H1 (cell line): ENCODE results near the gene NEK10. TPM values are rescaled to one million over a fixed set of nuclear protein-coding genes. Genes with fewer than 3 reads are reported as not detected.

Experiments used
- CTCF ChIA-PET: fragments of 300-600 bp; sonication (Branson Sonifier 250); formaldehyde crosslinking; loops from one replicate; lab custom pipeline; 2021; ENCODE audit not compliant: partially characterized antibody; lab: Charles Lee
- POLR2A ChIA-PET: fragments of 300-600 bp; sonication (Branson Sonifier 250); formaldehyde crosslinking; loops from one replicate; lab custom pipeline; 2021; ENCODE audit warnings: inconsistent platforms; ENCODE audit not compliant: partially characterized antibody; lab: Charles Lee
- DNase-seq, 2 experiments: peaks; one replicate each; pipeline versions ENCODE4 v3.0.0 to v3.0.0-alpha.2; 2010 to 2022; ENCODE audit warnings: low spot score in 2 of 2, low read depth in 1 of 2, mixed read lengths in 1 of 2
- FAIRE-seq: peaks from 2 replicates; lab custom pipeline; 2011; peaks lifted over from hg19 to GRCh38; lab: Jason Lieb, UNC
- H2AFZ ChIP-seq: 2 replicates; pipeline ENCODE4 v1.8.1; 2012; ENCODE audit warnings: low read length, inconsistent platforms
- H2AK5ac ChIP-seq: 2 replicates; pipeline ENCODE4 v1.6.1; 2013; ENCODE audit warnings: low read depth, low read length
- H2BK120ac ChIP-seq: replicated peaks from 2 replicates; pipeline ENCODE3; 2013; ENCODE audit warnings: low read depth, low read length, inconsistent platforms
- H2BK12ac ChIP-seq: 2 replicates; pipeline ENCODE4 v1.6.1; 2013; ENCODE audit warnings: low read depth, low read length
- H2BK15ac ChIP-seq: 2 replicates; pipeline ENCODE4 v1.6.1; 2013; ENCODE audit warnings: low read length
- H2BK20ac ChIP-seq: 2 replicates; pipeline ENCODE4 v1.6.1; 2013; ENCODE audit warnings: low read length
- H2BK5ac ChIP-seq: 2 replicates; pipeline ENCODE4 v1.6.1; 2013; ENCODE audit warnings: low read depth, low read length
- H3K14ac ChIP-seq: 2 replicates; pipeline ENCODE4 v1.6.1; 2013; ENCODE audit warnings: inconsistent platforms; ENCODE audit not compliant: insufficient read length
- H3K18ac ChIP-seq: 2 replicates; pipeline ENCODE4 v1.6.1; 2013; ENCODE audit warnings: low read length; ENCODE audit errors: extremely low read depth
- H3K23ac ChIP-seq: 2 replicates; pipeline ENCODE4 v1.6.1; 2013; ENCODE audit warnings: inconsistent platforms; ENCODE audit not compliant: insufficient read length
- H3K23me2 ChIP-seq: 2 replicates; pipeline ENCODE4 v1.6.1; 2013; ENCODE audit warnings: low read depth, low read length
- H3K27ac ChIP-seq: 2 replicates; pipeline ENCODE4 v1.6.1; 2011; ENCODE audit warnings: low read depth, low read length, inconsistent platforms
- H3K27me3 ChIP-seq, 4 experiments: replicated peaks in 1 of 4; 1 replicate in 1 of 4; 2 replicates in 3 of 4; pipeline versions ENCODE4 v1.6.1 to v1.8.1; 2011 to 2013; ENCODE audit warnings: low read length in 3 of 4, mild to moderate bottlenecking in 3 of 4, inconsistent platforms in 2 of 4, mixed read lengths in 2 of 4, moderate library complexity in 1 of 4; ENCODE audit not compliant: control insufficient read depth in 3 of 4, insufficient read depth in 3 of 4; ENCODE audit errors: extremely low read depth in 1 of 4
- H3K36me3 ChIP-seq, 4 experiments: 2 replicates each; pipeline versions ENCODE4 v1.6.1 to v1.8.1; 2011 to 2013; ENCODE audit warnings: mild to moderate bottlenecking in 4 of 4, low read length in 3 of 4, moderate library complexity in 2 of 4, control low read depth in 1 of 4, inconsistent platforms in 1 of 4; ENCODE audit not compliant: insufficient read depth in 4 of 4, control insufficient read depth in 2 of 4
- H3K4ac ChIP-seq: replicated peaks from 2 replicates; pipeline ENCODE3; 2013; ENCODE audit warnings: low read length, low read depth, mixed read lengths, inconsistent platforms; ENCODE audit not compliant: insufficient read length
- H3K4me1 ChIP-seq, 4 experiments: replicated peaks in 1 of 4; 1 replicate in 1 of 4; 2 replicates in 3 of 4; pipeline versions ENCODE4 v1.6.1 to v1.8.1; 2011 to 2013; ENCODE audit warnings: low read length in 3 of 4, inconsistent platforms in 2 of 4, mixed read lengths in 1 of 4; ENCODE audit not compliant: insufficient read depth in 4 of 4, control insufficient read depth in 3 of 4
- H3K4me2 ChIP-seq, 2 experiments: 2 replicates each; pipeline versions ENCODE4 v1.6.1 to v1.8.1; 2011 to 2013; ENCODE audit warnings: low read depth in 2 of 2, low read length in 2 of 2, control low read depth in 1 of 2, inconsistent platforms in 1 of 2, mild to moderate bottlenecking in 1 of 2; ENCODE audit not compliant: insufficient read depth in 1 of 2
- H3K4me3 ChIP-seq, 4 experiments: fragments of 200-600, 300-600 bp in 1 of 4; sonication (generic), shearing (Covaris generic), sonication (Bioruptor Twin) in 1 of 4; 2 replicates each; pipeline versions ENCODE4 v1.5.1 to v1.8.1; 2011 to 2016; ENCODE audit warnings: low read length in 4 of 4, low read depth in 3 of 4, control low read depth in 2 of 4, inconsistent platforms in 2 of 4, mild to moderate bottlenecking in 2 of 4, mixed read lengths in 1 of 4, moderate library complexity in 1 of 4; ENCODE audit not compliant: insufficient read depth in 2 of 4; ENCODE audit errors: extremely low read depth in 1 of 4
- H3K56ac ChIP-seq: replicated peaks from 2 replicates; pipeline ENCODE3; 2013; ENCODE audit warnings: low read depth, mild to moderate bottlenecking, mixed read lengths, low read length, inconsistent platforms; ENCODE audit not compliant: insufficient read length
- H3K79me1 ChIP-seq: 2 replicates; pipeline ENCODE4 v1.6.1; 2013; ENCODE audit warnings: low read depth, low read length, control low read depth
- H3K79me2 ChIP-seq, 2 experiments: 2 replicates each; pipeline versions ENCODE4 v1.6.1 to v1.8.1; 2012 to 2013; ENCODE audit warnings: low read length in 2 of 2, mild to moderate bottlenecking in 2 of 2, inconsistent platforms in 1 of 2; ENCODE audit not compliant: insufficient read depth in 2 of 2, control insufficient read depth in 1 of 2
- H3K9ac ChIP-seq, 4 experiments: replicated peaks in 1 of 4; 1 replicate in 1 of 4; 2 replicates in 3 of 4; pipeline versions ENCODE4 v1.6.1 to v1.8.1; 2011 to 2013; ENCODE audit warnings: low read depth in 3 of 4, low read length in 3 of 4, control low read depth in 2 of 4, mild to moderate bottlenecking in 2 of 4, moderate library complexity in 2 of 4, inconsistent platforms in 1 of 4; ENCODE audit errors: extremely low read depth in 1 of 4
- H3K9me3 ChIP-seq, 2 experiments: 2 replicates each; pipeline versions ENCODE4 v1.6.1 to v1.8.1; 2012 to 2013; ENCODE audit warnings: mild to moderate bottlenecking in 2 of 2, moderate library complexity in 2 of 2, control low read depth in 1 of 2, inconsistent platforms in 1 of 2, low read depth in 1 of 2, low read length in 1 of 2, mixed read lengths in 1 of 2; ENCODE audit not compliant: insufficient read depth in 2 of 2
- H4K20me1 ChIP-seq, 2 experiments: replicated peaks in 1 of 2; 2 replicates each; pipeline versions ENCODE3 to v1.8.1; 2011 to 2013; ENCODE audit warnings: inconsistent platforms in 2 of 2, low read length in 2 of 2, mild to moderate bottlenecking in 1 of 2; ENCODE audit not compliant: insufficient read depth in 2 of 2, control insufficient read depth in 1 of 2
- H4K5ac ChIP-seq: 2 replicates; pipeline ENCODE4 v1.6.1; 2013; ENCODE audit warnings: low read length, low read depth, mixed read lengths, inconsistent platforms; ENCODE audit not compliant: insufficient read length
- H4K8ac ChIP-seq: 2 replicates; pipeline ENCODE4 v1.8.0; 2013; ENCODE audit warnings: mild to moderate bottlenecking, moderate library complexity, low read length, inconsistent platforms; ENCODE audit not compliant: insufficient read depth; ENCODE audit errors: extremely low read depth
- H4K91ac ChIP-seq: replicated peaks from 2 replicates; pipeline ENCODE3; 2013; ENCODE audit warnings: low read length, mixed read lengths, inconsistent platforms; ENCODE audit not compliant: insufficient read length
- CTCF ChIP-seq, 3 experiments: IDR thresholded peaks; 1 replicate in 2 of 3; 2 replicates in 1 of 3; pipeline versions ENCODE4 v1.5.1 to v1.6.1; 2011; ENCODE audit warnings: low read length in 3 of 3, mild to moderate bottlenecking in 3 of 3, inconsistent platforms in 2 of 3, low read depth in 1 of 3, moderate library complexity in 1 of 3; ENCODE audit not compliant: insufficient read depth in 1 of 3; ENCODE audit errors: control extremely low read depth in 1 of 3
- JUND ChIP-seq: IDR thresholded peaks from 2 replicates; pipeline ENCODE4 v1.6.1; 2011; ENCODE audit warnings: mild to moderate bottlenecking, improper control_type of control experiment, low read length
- POU5F1 ChIP-seq: IDR thresholded peaks from 2 replicates; pipeline ENCODE4 v1.6.1; 2011; ENCODE audit warnings: low read depth, mild to moderate bottlenecking, low read length, moderate library complexity
- RAD21 ChIP-seq, 2 experiments: IDR thresholded peaks in 1 of 2; conservative IDR thresholded peaks in 1 of 2; 2 replicates each; pipeline ENCODE4 v1.6.1; 2011; ENCODE audit warnings: low read depth in 2 of 2, low read length in 2 of 2, improper control_type of control experiment in 1 of 2, inconsistent platforms in 1 of 2, mild to moderate bottlenecking in 1 of 2, moderate library complexity in 1 of 2
- WGBS, 2 experiments: shearing (Covaris generic) in 1 of 2; methylation state at CpG; one replicate each; pipeline versions ENCODE4 v1.1.6 to v1.1.7; 2013 to 2015; ENCODE audit warnings: low lambda C conversion rate in 2 of 2, mixed read lengths in 2 of 2, inconsistent platforms in 1 of 2, low coverage in 1 of 2, missing lambda C conversion rate in 1 of 2; ENCODE audit not compliant: insufficient replicate concordance in 2 of 2, insufficient coverage in 1 of 2, insufficient read length in 1 of 2; ENCODE audit errors: extremely low coverage in 1 of 2, missing lambda C conversion rate in 1 of 2; 5-methylcytosine and 5-hydroxymethylcytosine counted together
- polyA plus RNA-seq, 7 experiments: library from polyadenylated mRNA; depleted of rRNA in 3 of 7; stranded (reverse) in 5 of 7; unstranded in 2 of 7; fragments of >200 nt in 5 of 7; fragments of 200-250 nt in 2 of 7; gene quantifications; 1 replicate in 5 of 7; 2 replicates in 1 of 7; 4 replicates in 1 of 7; pipeline versions ENCODE4 v1.2.1 to v1.2.3, GENCODE V29; 2011 to 2013; ENCODE audit warnings: missing spikeins in 2 of 7, mixed read lengths in 2 of 7
- total RNA-seq: library from RNA; stranded (reverse); fragmentation: NEBNext Ultra II Directional; extraction: Animal tissue kit (Norgen Biotek cat#: 25700); gene quantifications from 2 replicates; pipeline ENCODE4 v1.2.1, GENCODE V29; 2021

NEK10 gene
- total and polyA plus RNA-seq, 2 of the 8 experiments (the other 6 are each of a cell fraction or from before 2014, with no cell fraction given) = 0.18 to 0.50 TPM

- Histone ChIP-seq H4K91ac (no peak overlapping the region), H3K4ac (no peak overlapping the region), H2BK5ac (no peak overlapping the region), H3K23me2 (no peaks in the 10 kb centered on the region), H3K14ac (no peak overlapping the region), H4K20me1 (no peaks in the 10 kb centered on the region), H2BK15ac (no peak overlapping the region), H2AFZ (no peak overlapping the region), H4K5ac (no peak overlapping the region), H3K4me3 (no peak overlapping the region), H3K79me1 (no peaks in the 10 kb centered on the region), H3K18ac (no peak overlapping the region), H3K56ac (no peak overlapping the region), H2BK120ac (no peak overlapping the region), H3K36me3 (no peaks in the 10 kb centered on the region), H3K27me3 (no peaks in the 10 kb centered on the region), H3K27ac (no peak overlapping the region), H2AK5ac (no peak overlapping the region), H4K8ac (no peak overlapping the region), H2BK20ac (no peak overlapping the region), H3K9ac (no peak overlapping the region), H3K79me2 (no peaks in the 10 kb centered on the region), H3K4me2 (no peak overlapping the region), H2BK12ac (no peak overlapping the region), H3K23ac (no peak overlapping the region), H3K4me1 (no peaks in the 10 kb centered on the region), H3K9me3 (peaks cover 2 to 6% of the 10 kb centered on the region in 2 experiments; a peak in 2 of 4 replicates)
- DNase-seq (no peak), FAIRE-seq (no peak)
- WGBS, 2 experiments = 86% methylated on average over 3 of the region's 3 CpGs; no CpG with 5 or more reads in 1 of the 2 experiments
- no peak for TF ChIP-seq POU5F1
- peak in 2 of 3 experiments; percentile 16 to 21; a peak in 1 of 4 replicates for TF ChIP-seq CTCF (IDR thresholded peaks at IDR 0.05; ENCODE audit: control extremely low read depth in 1 of 3, insufficient read depth in 1 of 3, low read depth in 1 of 3, low read length in 3 of 3)
- peak; percentile 31 to 43; a peak in 3 of 4 replicates for TF ChIP-seq RAD21 (IDR thresholded peaks at IDR 0.05 in 1 of 2, conservative IDR thresholded peaks at IDR 0.05 in 1 of 2; ENCODE audit: low read depth in 2 of 2, low read length in 2 of 2)
- TF ChIP-seq JUND = no peak
- POLR2A ChIA-PET = interaction anchor here (0.9 kb wide), 1 partner anchor 338 kb away, joined by 3 read pairs; no protein-coding TSS in a partner anchor
- CTCF ChIA-PET = interaction anchor here (0.5 to 4.3 kb wide), 14 partner anchors 10 to 617 kb away, joined by 3 to 39 read pairs (median 4); no protein-coding TSS in a partner anchor
Observed at GRCh38 chr3:27145719-27146118, 223.5 kb downstream of the NEK10 start.
